DOHH2 (cell line): ENCODE measurements around the gene SUSD5.
"Not testable (repeated sequence)": the region's sequence is repeated elsewhere in the genome, so short reads cannot be mapped to it uniquely, and the experiment has no call there.

Source experiments
- H3F3A ChIP-seq: fragments of 200-600 bp; sonication (generic), shearing (Covaris generic); 2 replicates; pipeline ENCODE4 v1.6.0; 2016; ENCODE audit warnings: antibody characterized with exemption, mild to moderate bottlenecking; ENCODE audit not compliant: control insufficient read depth, insufficient read depth
- H3K27ac ChIP-seq: fragments of 200-600 bp; sonication (generic); 2 replicates; pipeline ENCODE4 v1.5.1; 2014; ENCODE audit warnings: low read depth, mild to moderate bottlenecking, low read length, moderate library complexity
- H3K27me3 ChIP-seq: fragments of 200-600 bp; sonication (generic); 2 replicates; pipeline ENCODE4 v1.6.1; 2014; ENCODE audit warnings: mild to moderate bottlenecking, low read length, mixed read lengths; ENCODE audit not compliant: control insufficient read depth
- H3K36me3 ChIP-seq: fragments of 200-600 bp; sonication (generic); 2 replicates; pipeline ENCODE4 v1.6.1; 2014; ENCODE audit warnings: mild to moderate bottlenecking, low read length, moderate library complexity, mixed read lengths; ENCODE audit not compliant: control insufficient read depth
- H3K4me1 ChIP-seq: fragments of 200-600 bp; sonication (generic); 2 replicates; pipeline ENCODE4 v1.6.1; 2014; ENCODE audit warnings: mild to moderate bottlenecking, low read length, mixed read lengths; ENCODE audit not compliant: control insufficient read depth
- H3K4me2 ChIP-seq: fragments of 200-600 bp; sonication (generic); 2 replicates; pipeline ENCODE4 v1.6.0; 2014; ENCODE audit warnings: mild to moderate bottlenecking, low read length, moderate library complexity
- H3K4me3 ChIP-seq: fragments of 200-600 bp; sonication (generic); 2 replicates; pipeline ENCODE4 v1.5.1; 2014; ENCODE audit warnings: mild to moderate bottlenecking, low read length, mixed read lengths
- H3K79me2 ChIP-seq: fragments of 200-600 bp; sonication (generic); 2 replicates; pipeline ENCODE4 v1.6.1; 2014; ENCODE audit warnings: mild to moderate bottlenecking, low read length, mixed read lengths; ENCODE audit not compliant: control insufficient read depth
- H3K9me2 ChIP-seq: fragments of 200-600 bp; sonication (generic); replicated peaks from 2 replicates; pipeline ENCODE4 v1.6.1; 2014; ENCODE audit warnings: mild to moderate bottlenecking, low read length, mixed read lengths; ENCODE audit not compliant: control insufficient read depth
- H3K9me3 ChIP-seq: fragments of 200-600 bp; sonication (generic); 2 replicates; pipeline ENCODE4 v1.6.1; 2014; ENCODE audit warnings: antibody characterized with exemption, low read length, mixed read lengths; ENCODE audit not compliant: control insufficient read depth, insufficient read depth
- H4K20me1 ChIP-seq: fragments of 200-600 bp; sonication (generic); 2 replicates; pipeline ENCODE4 v1.6.0; 2014; ENCODE audit warnings: low read depth, mild to moderate bottlenecking, antibody characterized with exemption, low read length, moderate library complexity; ENCODE audit not compliant: control insufficient read depth, insufficient read depth
- CTCF ChIP-seq: fragments of 200-600 bp; sonication (generic); IDR thresholded peaks from one replicate; pipeline ENCODE4 v1.5.1; 2014; ENCODE audit warnings: antibody characterized with exemption, mild to moderate bottlenecking, low read depth, low read length; ENCODE audit not compliant: poor library complexity, severe bottlenecking
- EZH2phosphoT487 ChIP-seq: fragments of 200-600 bp; sonication (generic); IDR thresholded peaks from 2 replicates; pipeline ENCODE4 v1.6.1; 2017; ENCODE audit warnings: borderline replicate concordance, mild to moderate bottlenecking, antibody characterized with exemption, low read length, moderate library complexity, mixed read lengths

Gene SUSD5

GRCh38 chr3:33184863-33185262 is 33.7 kb downstream of the SUSD5 start:
- H3F3A ChIP-seq, result no peaks in the 10 kb centered on the region
- H3K4me2 ChIP-seq, result no peak overlapping the region
- H3K27me3 ChIP-seq, result peaks cover 6% of the 10 kb centered on the region
- H3K4me1 ChIP-seq, result no peaks in the 10 kb centered on the region
- H3K27ac ChIP-seq, result no peak overlapping the region
- H4K20me1 ChIP-seq, result no peaks in the 10 kb centered on the region
- TF ChIP-seq CTCF, result no peak
- no peak for TF ChIP-seq EZH2phosphoT487
- H3K9me2 ChIP-seq, result no peaks in the 10 kb centered on the region
- no peaks in the 10 kb centered on the region for H3K79me2 ChIP-seq
- H3K36me3 ChIP-seq, result no peaks in the 10 kb centered on the region
- H3K4me3 ChIP-seq, result no peak overlapping the region
- H3K9me3 ChIP-seq, result no peaks in the 10 kb centered on the region

DNA sequence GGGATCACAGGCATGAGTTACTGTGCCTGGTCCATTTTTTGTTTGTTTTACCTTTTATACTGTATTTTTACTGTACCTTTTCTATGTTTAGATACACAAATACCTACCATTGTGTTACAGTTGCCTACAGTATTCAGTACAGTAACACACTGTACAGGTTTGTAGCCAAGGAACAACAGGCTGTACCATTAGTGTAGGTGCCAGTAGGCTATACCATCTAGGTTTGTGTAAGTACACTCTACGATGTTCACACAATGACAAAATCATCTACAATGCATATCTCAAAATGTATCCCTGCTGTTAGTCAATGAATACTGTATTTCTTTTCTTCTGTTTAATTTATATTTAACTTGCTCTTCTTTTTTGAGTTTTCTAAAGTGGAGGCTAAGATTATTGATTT is 37.0 kb downstream of the SUSD5 start:
- H3K79me2 ChIP-seq, H3K4me2 ChIP-seq, H3K4me3 ChIP-seq, H3K9me3 ChIP-seq, H3K27me3 ChIP-seq, H4K20me1 ChIP-seq, H3K9me2 ChIP-seq, H3K36me3 ChIP-seq, H3K4me1 ChIP-seq, H3F3A ChIP-seq, H3K27ac ChIP-seq: not testable (repeated sequence)

- no peak for TF ChIP-seq EZH2phosphoT487
- no peak for TF ChIP-seq CTCF
- H3K36me3 ChIP-seq, result no peaks in the 10 kb centered on the region
- no peaks in the 10 kb centered on the region for H4K20me1 ChIP-seq
- peaks cover 10% of the 10 kb centered on the region; the same call in 1 of the 2 replicates for H3K27me3 ChIP-seq
- no peak overlapping the region for H3K4me3 ChIP-seq
- no peaks in the 10 kb centered on the region for H3F3A ChIP-seq
- H3K27ac ChIP-seq, result no peak overlapping the region
- no peaks in the 10 kb centered on the region for H3K4me1 ChIP-seq
- no peaks in the 10 kb centered on the region for H3K9me2 ChIP-seq
- H3K4me2 ChIP-seq, result no peak overlapping the region
- no peaks in the 10 kb centered on the region for H3K9me3 ChIP-seq
- no peaks in the 10 kb centered on the region for H3K79me2 ChIP-seq
Measured at GRCh38 chr3:33181229-33181628, 37.4 kb downstream of the SUSD5 start.

- Histone ChIP-seq H3K27ac (no peak overlapping the region), H3K27me3 (peaks cover 7% of the 10 kb centered on the region; the same call in 1 of the 2 replicates), H3F3A (no peaks in the 10 kb centered on the region), H3K36me3 (no peaks in the 10 kb centered on the region), H4K20me1 (no peaks in the 10 kb centered on the region), H3K4me3 (no peak overlapping the region), H3K9me3 (no peaks in the 10 kb centered on the region), H3K4me2 (no peak overlapping the region), H3K79me2 (no peaks in the 10 kb centered on the region), H3K4me1 (no peaks in the 10 kb centered on the region), H3K9me2 (no peaks in the 10 kb centered on the region)
- TF ChIP-seq EZH2phosphoT487 (no peak), CTCF (no peak)
Measured at GRCh38 chr3:33179132-33179531, 39.5 kb downstream of the SUSD5 start.
